Stimulated activated CD4-positive, alpha-beta T cell treated with anti-CD3 and anti-CD28 coated beads, Interleukin-4, amount 100 ng/mL, for 48 hours (primary cell): Measurements from ENCODE around the gene RPL35A.
A peak's percentile ranks its signal among the peaks of the same experiment; 100 is the strongest.
"Not testable (repeated sequence)": the region's sequence is repeated elsewhere in the genome, so short reads cannot be mapped to it uniquely, and the experiment has no call there.

ENCODE experiments used
- DNase-seq, 2 donors: peaks; one replicate each; pipeline ENCODE4 v3.0.0-alpha.2; 2020; ENCODE audit warnings: low read depth in 2 of 2

RPL35A gene

GRCh38 chr3:197949778-197950676 is at the start of gene RPL35A:
Gene RPL35A, plus strand, starts transcription at chr3:197950190. Its CDS starts 778 bp downstream, at chr3:197950968.
- DNase-seq = peak; percentile 70 to 76

DNA sequence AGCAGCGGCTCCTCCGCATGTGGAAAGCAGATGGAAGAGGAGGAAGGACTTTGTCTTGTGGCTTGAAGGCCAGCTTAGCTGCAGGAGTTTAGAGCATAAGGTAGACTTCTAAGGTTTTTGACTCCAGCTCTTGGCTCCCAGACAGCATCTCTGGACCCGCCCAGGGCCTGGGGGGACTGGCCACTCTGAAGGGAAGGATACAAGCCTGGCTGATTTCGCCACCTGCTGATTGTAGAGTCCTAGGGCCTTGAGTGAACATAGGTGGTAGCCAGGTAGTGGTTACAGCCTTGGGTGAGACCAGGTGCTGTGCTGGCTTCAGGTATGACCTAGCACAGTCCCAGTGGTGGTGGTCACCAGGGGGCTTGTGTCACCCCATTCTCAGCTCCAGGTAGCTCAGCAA is 48.4 kb upstream of the RPL35A start:
- no peak for DNase-seq

GRCh38 chr3:197906023-197906849 is 43.8 kb upstream of the RPL35A start:
- DNase-seq = peak; percentile 73 to 80

- DNase-seq = no peak
These were observed 43.2 kb upstream of the RPL35A start for GRCh38 chr3:197906850-197907187.

DNA sequence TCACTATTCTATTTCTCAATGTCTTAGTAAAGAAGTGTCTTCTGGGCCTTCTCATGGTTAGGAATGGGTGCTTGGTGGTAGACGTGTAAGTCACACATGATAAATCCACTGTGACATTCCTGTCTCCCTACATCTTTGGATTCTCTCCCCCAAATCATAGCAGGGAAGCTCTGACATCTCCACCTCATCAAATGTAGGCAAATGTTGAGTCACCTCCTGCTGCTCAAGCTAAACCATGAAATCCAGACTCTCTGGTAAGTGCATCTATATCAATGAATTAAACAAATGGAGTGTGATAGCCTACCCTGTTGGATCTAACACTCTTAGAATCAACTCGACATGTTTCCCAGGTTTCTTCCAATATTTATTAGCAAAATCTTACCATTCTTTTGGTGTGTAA is 42.8 kb upstream of the RPL35A start:
- no peak for DNase-seq

GRCh38 chr3:197908550-197908949 is 41.4 kb upstream of the RPL35A start:
- not testable (repeated sequence) for DNase-seq

DNA sequence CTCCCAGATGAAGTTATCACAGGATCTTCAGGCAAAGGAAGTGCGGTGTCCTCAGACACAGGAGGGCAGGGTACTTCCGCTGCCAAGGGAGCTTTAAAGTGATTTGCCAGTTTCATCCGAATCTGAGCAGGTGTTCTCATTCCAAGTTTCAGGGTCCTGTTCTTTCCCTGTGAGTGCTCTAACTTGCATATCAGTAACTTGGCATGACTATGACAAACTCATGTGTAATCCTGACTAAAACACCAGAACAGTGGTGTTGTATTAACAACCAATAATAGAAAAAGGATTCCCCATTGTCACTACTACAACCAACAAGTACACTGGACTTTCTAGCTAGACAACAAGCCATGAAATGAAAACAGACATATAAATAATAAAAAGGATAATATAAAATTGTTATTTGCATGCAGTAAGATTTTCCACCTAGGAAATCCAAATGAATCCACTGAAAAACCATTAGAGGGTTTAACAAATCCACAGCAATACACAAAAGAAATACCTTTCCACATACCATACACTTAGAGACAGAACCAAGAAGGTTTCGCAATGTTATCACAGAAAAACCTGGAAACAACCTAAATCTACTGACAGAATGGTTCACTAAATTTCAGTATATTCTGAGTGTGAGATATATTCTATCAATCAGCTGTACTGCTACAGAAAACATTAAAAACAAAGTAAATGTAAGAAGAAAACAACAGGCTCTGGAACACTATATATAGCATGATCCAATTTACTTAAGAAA is 40.9 kb upstream of the RPL35A start:
- no peak for DNase-seq

GRCh38 chr3:197912741-197913476 is 37.1 kb upstream of the RPL35A start:
- no peak for DNase-seq

- DNase-seq = no peak
These were observed 36.2 kb upstream of the RPL35A start for GRCh38 chr3:197913641-197914380.

DNA sequence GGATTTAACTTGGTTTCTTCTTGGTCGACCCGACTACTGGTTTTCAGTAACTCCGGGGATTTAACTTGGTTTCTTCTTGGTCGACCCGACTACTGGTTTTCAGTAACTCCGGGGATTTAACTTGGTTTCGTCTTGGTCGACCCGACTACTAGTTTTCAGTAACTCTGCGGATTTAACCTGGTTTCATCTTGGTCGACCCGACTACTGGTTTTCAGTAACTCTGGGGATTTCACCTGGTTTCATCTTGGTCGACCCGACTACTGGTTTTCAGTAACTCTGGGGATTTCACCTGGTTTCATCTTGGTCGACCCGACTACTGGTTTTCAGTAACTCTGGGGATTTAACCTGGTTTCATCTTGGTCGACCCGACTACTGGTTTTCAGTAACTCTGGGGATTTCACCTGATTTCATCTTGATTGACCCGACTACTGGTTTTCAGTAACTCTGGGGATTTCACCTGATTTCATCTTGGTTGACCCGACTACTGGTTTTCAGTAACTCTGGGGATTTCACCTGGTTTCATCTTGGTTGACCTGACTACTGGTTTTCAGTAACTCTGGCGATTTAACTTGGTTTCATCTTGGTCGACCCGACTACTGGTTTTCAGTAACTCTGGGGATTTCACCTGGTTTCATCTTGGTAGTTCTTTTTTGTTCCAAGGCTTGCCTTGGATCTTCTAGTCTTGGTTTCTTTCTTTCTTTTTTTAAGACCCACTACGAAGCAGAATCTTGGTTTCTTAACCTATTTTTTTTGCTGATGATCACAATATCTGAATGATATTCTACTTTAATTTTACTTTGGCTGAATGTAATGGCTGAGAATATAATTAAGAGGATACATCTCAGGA is 28.3 kb upstream of the RPL35A start:
- DNase-seq = not testable (repeated sequence)

DNA sequence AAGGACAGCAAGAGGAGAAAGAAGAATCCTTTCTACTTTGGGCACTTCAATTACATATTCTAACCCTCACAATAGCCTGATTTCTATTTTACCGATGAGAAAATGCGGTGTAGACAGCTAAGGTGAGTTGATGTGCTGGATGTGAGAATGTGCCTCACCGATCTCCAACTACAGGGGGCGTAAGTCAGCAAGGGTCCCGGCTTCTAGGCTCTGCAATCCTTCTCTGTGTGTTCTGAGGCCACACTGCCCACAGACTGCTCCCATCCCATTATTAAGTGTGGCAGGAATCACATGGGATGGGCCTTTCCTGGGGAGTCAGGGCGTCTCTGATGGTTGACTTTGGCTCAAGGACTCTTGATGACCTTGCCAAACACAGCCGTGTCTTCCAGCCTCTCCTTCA is 23.6 kb upstream of the RPL35A start:
- DNase-seq = no peak

DNA sequence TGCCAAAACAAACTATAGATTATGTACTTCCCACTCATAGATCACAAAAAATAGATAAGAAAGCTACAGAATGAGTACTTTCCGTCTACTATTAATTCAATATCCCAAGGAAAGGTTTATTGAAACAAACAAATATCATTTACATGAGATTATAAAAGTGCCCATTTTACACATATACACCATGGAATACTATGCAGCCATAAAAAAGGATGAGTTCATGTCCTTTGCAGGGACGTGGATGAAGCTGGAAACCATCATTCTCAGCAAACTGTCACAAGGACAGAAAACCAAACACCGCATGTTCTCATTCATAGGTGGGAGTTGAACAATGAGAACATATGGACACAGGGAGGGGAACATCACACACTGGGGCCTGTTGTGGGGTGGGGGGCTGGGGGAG is 22.4 kb upstream of the RPL35A start:
- not testable (repeated sequence) for DNase-seq

DNA sequence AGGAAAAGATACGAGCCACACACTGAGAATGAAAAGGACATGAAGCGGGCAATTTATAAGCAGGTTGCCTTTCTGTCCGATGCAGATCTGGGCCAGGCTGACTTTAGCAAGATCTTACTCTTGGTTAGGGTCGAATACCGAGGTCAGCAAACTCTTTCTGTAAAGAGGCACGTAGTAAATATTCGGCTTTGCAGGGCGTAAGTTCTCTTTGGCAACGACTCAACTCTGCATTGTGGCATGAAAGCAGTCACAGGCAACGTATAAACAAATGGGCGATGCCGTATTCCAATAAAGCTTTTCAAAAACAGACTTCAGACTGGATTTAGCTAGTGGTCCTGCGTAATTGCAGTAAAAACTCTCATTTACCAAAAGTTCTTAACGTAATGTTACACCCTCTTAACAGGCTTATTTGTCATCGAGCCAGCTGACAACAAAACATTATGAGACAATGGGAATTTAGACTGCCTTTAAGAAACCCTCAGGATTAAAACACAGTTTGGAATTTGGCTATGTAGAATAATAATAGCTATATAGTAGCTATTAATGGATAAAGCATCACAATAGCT is 13.1 kb upstream of the RPL35A start:
- DNase-seq = no peak

DNA sequence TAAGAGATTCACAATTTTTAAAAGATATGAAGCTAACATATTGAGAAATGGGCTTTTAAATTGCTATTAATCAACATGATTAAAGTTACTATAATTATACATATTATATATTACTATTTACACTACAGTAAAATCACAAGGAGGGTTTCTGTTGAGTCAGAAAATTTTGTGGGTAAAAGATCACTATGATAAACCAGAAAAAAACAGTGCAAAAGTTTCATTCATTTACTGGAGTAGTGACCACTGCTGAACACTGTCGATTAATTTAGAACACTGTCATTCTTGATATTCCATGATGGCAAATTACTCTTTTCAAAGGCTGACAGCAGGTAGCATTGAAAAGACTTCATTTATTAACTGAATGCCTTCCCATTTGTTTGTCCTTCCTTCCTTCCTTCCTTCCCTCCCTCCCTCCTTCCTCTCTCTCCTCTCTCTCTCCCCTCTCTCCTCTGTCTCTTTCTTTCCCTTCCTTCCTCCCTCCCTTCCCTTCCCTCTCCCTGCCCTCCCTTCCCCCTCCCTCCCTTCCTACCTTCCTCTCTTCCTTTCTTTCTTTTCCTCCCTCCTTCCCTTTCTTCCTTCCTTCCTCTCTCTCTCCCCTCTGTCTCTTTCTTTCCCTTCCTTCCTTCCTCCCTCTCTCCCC is 9.1 kb upstream of the RPL35A start:
- no peak for DNase-seq

- no peak for DNase-seq
These were observed 6.9 kb upstream of the RPL35A start for GRCh38 chr3:197942956-197943556.

- no peak for DNase-seq
These were observed 706 bp upstream of the RPL35A start for GRCh38 chr3:197949191-197949777.

DNA sequence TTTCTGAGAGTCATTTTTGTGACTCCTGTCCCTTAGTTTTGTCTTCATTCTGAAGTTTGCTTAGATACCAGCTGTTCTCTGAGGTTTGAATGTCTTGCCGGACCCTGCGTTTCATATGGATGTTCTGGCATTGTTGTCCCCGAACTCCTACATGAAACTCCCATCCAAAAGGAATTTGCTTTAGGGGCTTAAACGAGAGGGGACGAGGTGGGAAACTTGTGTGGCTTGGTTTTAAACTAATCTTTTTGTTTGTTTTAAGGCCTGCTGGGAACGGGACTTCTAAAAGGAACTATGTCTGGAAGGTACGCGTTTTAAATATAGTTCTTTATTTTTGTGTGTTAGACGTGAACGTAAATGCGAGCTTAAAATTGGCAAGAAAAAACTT is 679 bp downstream of the RPL35A start:
- DNase-seq = no peak

GRCh38 chr3:197951392-197951990 is 1.5 kb downstream of the RPL35A start:
- DNase-seq = no peak
